Neural cell (in vitro differentiated cells): ENCODE data around the gene VAPA. TPM values are rescaled to one million over a fixed set of nuclear protein-coding genes. Genes with fewer than 3 reads are reported as not detected.

Source experiments
- H2AFZ ChIP-seq: fragments of 200-600, 300-800 bp; sonication (generic), shearing (Covaris generic); 2 replicates; pipeline ENCODE4 v1.6.0; 2014; ENCODE audit warnings: low read depth, mild to moderate bottlenecking, antibody characterized with exemption, low read length, moderate library complexity
- H3F3A ChIP-seq: fragments of 200-600 bp; shearing (Covaris generic); 2 replicates; pipeline ENCODE4 v1.6.1; 2016; ENCODE audit warnings: mild to moderate bottlenecking, moderate library complexity, mixed read lengths, antibody characterized with exemption, low read length; ENCODE audit not compliant: insufficient read depth, poor library complexity, severe bottlenecking
- H3K27ac ChIP-seq: fragments of 200-600, 300-800 bp; sonication (generic), shearing (Covaris generic); 2 replicates; pipeline ENCODE4 v1.5.1; 2014; ENCODE audit warnings: mild to moderate bottlenecking, low read length, moderate library complexity
- H3K27me3 ChIP-seq: fragments of 300-800, 200-600 bp; sonication (generic), shearing (Covaris generic); 2 replicates; pipeline ENCODE4 v1.6.0; 2014; ENCODE audit warnings: mild to moderate bottlenecking, low read depth, low read length, moderate library complexity; ENCODE audit not compliant: insufficient read depth
- H3K36me3 ChIP-seq: fragments of 300-800, 200-600 bp; sonication (generic), shearing (Covaris generic); 2 replicates; pipeline ENCODE4 v1.5.1; 2014; ENCODE audit warnings: mild to moderate bottlenecking, antibody characterized with exemption, low read length, moderate library complexity; ENCODE audit not compliant: insufficient read depth
- H3K4me2 ChIP-seq: fragments of 300-800, 200-600 bp; sonication (generic), shearing (Covaris generic); 2 replicates; pipeline ENCODE4 v1.6.0; 2014; ENCODE audit warnings: mild to moderate bottlenecking, low read length
- H3K4me3 ChIP-seq: fragments of 300-800, 200-600 bp; sonication (generic), shearing (Covaris generic); 2 replicates; pipeline ENCODE4 v1.5.1; 2014; ENCODE audit warnings: mild to moderate bottlenecking, low read length, moderate library complexity
- H3K79me2 ChIP-seq: fragments of 200-600 bp; shearing (Covaris generic); replicated peaks from 2 replicates; pipeline ENCODE4 v1.6.0; 2014; ENCODE audit warnings: mild to moderate bottlenecking, low read length, moderate library complexity; ENCODE audit not compliant: insufficient read depth
- H3K9ac ChIP-seq: fragments of 300-800, 200-600 bp; sonication (generic), shearing (Covaris generic); 2 replicates; pipeline ENCODE4 v1.6.1; 2016; ENCODE audit warnings: mild to moderate bottlenecking, low read length, mixed read lengths
- H3K9me2 ChIP-seq: fragments of 200-600 bp; shearing (Covaris generic); 2 replicates; pipeline ENCODE4 v1.6.1; 2016; ENCODE audit warnings: mild to moderate bottlenecking, low read length, mixed read lengths; ENCODE audit not compliant: insufficient read depth
- H3K9me3 ChIP-seq: fragments of 200-600, 300-800 bp; sonication (generic), shearing (Covaris generic); 2 replicates; pipeline ENCODE4 v1.6.1; 2016; ENCODE audit warnings: mild to moderate bottlenecking, mixed run types, low read length, moderate library complexity, mixed read lengths
- H4K20me1 ChIP-seq: fragments of 200-600 bp; shearing (Covaris generic); 2 replicates; pipeline ENCODE4 v1.6.1; 2016; ENCODE audit warnings: mild to moderate bottlenecking, mixed run types; ENCODE audit not compliant: insufficient read depth
- CTCF ChIP-seq: fragments of 450-650 bp; IDR thresholded peaks from 2 replicates; pipeline ENCODE4 v1.5.1; 2014; ENCODE audit warnings: antibody characterized with exemption, mild to moderate bottlenecking, moderate library complexity; ENCODE audit not compliant: poor library complexity, severe bottlenecking
- EP300 ChIP-seq: fragments of 450-650 bp; conservative IDR thresholded peaks from 2 replicates; pipeline ENCODE4 v1.6.1; 2014; ENCODE audit warnings: antibody characterized with exemption, mild to moderate bottlenecking, moderate library complexity; ENCODE audit not compliant: poor library complexity, severe bottlenecking
- EZH2 ChIP-seq: fragments of 200-600, 300-800 bp; shearing (Covaris generic), sonication (generic); IDR thresholded peaks from 2 replicates; pipeline ENCODE4 v1.6.1; 2014; ENCODE audit warnings: antibody characterized with exemption, low read length, borderline replicate concordance, mild to moderate bottlenecking; ENCODE audit not compliant: insufficient read depth, poor library complexity, severe bottlenecking
- MXI1 ChIP-seq: fragments of 450-650 bp; conservative IDR thresholded peaks from 2 replicates; pipeline ENCODE4 v1.6.1; 2014; ENCODE audit warnings: antibody characterized with exemption, mild to moderate bottlenecking; ENCODE audit not compliant: poor library complexity, severe bottlenecking
- POLR2AphosphoS5 ChIP-seq: IDR thresholded peaks from 2 replicates; pipeline ENCODE4 v1.6.1; 2012
- RAD21 ChIP-seq: fragments of 450-650 bp; conservative IDR thresholded peaks from 2 replicates; pipeline ENCODE4 v1.6.1; 2014; ENCODE audit warnings: antibody characterized with exemption, mild to moderate bottlenecking, moderate library complexity
- SMC3 ChIP-seq: fragments of 450-650 bp; conservative IDR thresholded peaks from 2 replicates; pipeline ENCODE4 v1.6.1; 2014; ENCODE audit warnings: antibody characterized with exemption, mild to moderate bottlenecking, moderate library complexity; ENCODE audit not compliant: poor library complexity
- TAF1 ChIP-seq: IDR thresholded peaks from 2 replicates; pipeline ENCODE4 v1.6.1; 2012; ENCODE audit warnings: low read depth
- polyA plus RNA-seq: library from polyadenylated mRNA; depleted of rRNA; stranded (reverse); fragments of >200 nt; gene quantifications from 2 replicates; pipeline ENCODE4 v1.2.3, GENCODE V29; 2014
- TF ChIP-seq, protein P1 (sequence below): IDR thresholded peaks from 2 replicates; pipeline ENCODE4 v1.6.1; 2012; ENCODE audit warnings: borderline replicate concordance

VAPA gene
- polyA plus RNA-seq, 1 donor from 2014 or later = 317 TPM

DNA sequence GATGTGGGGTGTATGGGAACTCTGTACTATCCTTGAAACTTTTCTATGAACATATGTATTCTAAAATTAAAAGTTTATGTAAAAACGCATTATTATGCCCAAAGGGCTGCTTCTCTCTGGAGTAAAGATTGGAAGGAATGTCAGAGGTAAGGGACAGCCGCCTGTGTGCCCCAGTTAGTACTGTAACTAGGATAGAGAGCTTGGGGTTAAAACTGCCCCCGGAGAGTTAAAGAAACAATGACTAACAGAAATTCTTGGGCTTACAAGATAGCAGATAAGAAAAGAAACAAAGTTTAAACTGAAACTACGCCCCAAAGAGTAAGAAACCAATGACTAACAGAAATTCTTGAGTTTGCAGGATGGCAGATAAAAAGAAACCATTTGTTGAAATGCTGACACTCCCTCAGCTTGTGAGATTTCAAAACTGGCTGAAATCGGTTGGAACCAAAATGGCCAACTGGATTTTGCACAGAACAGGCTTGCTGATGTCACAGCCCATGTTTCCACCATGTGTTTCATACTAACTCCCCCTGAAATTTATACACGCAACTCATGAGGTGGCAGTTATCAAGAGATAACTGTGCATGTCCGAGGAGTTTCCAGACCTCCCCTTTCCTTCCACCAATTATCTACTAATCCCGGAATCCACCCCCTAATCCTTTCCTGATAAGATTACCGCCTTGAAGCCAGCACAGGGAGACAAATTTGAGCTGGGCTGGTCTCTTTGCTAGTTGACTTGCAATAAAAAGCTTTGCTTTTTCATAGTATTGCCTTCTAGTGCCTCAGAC lies 36.8 kb upstream of the VAPA start (continued):
- no peak for TF ChIP-seq CTCF

GRCh38 chr18:9877655-9878014 lies 36.2 kb upstream of the VAPA start:
- Histone ChIP-seq H3K27me3 (no peaks in the 10 kb centered on the region), H4K20me1 (no peaks in the 10 kb centered on the region), H3K4me3 (no peak overlapping the region), H3K9me2 (no peaks in the 10 kb centered on the region), H3K9me3 (no peaks in the 10 kb centered on the region), H3K36me3 (no peaks in the 10 kb centered on the region), H3K4me2 (no peak overlapping the region), H3K27ac (no peak overlapping the region), H3K9ac (no peak overlapping the region), H3K79me2 (no peaks in the 10 kb centered on the region), H2AFZ (no peak overlapping the region), H3F3A (no peaks in the 10 kb centered on the region)
- no peak for TF ChIP-seq EP300
- no peak for TF ChIP-seq RAD21
- no peak for TF ChIP-seq SMC3
- no peak for TF ChIP-seq EZH2
- no peak for TF ChIP-seq POLR2AphosphoS5
- no peak for TF ChIP-seq TAF1
- no peak for TF ChIP-seq CTCF
- TF ChIP-seq, protein P1, sequence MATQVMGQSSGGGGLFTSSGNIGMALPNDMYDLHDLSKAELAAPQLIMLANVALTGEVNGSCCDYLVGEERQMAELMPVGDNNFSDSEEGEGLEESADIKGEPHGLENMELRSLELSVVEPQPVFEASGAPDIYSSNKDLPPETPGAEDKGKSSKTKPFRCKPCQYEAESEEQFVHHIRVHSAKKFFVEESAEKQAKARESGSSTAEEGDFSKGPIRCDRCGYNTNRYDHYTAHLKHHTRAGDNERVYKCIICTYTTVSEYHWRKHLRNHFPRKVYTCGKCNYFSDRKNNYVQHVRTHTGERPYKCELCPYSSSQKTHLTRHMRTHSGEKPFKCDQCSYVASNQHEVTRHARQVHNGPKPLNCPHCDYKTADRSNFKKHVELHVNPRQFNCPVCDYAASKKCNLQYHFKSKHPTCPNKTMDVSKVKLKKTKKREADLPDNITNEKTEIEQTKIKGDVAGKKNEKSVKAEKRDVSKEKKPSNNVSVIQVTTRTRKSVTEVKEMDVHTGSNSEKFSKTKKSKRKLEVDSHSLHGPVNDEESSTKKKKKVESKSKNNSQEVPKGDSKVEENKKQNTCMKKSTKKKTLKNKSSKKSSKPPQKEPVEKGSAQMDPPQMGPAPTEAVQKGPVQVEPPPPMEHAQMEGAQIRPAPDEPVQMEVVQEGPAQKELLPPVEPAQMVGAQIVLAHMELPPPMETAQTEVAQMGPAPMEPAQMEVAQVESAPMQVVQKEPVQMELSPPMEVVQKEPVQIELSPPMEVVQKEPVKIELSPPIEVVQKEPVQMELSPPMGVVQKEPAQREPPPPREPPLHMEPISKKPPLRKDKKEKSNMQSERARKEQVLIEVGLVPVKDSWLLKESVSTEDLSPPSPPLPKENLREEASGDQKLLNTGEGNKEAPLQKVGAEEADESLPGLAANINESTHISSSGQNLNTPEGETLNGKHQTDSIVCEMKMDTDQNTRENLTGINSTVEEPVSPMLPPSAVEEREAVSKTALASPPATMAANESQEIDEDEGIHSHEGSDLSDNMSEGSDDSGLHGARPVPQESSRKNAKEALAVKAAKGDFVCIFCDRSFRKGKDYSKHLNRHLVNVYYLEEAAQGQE = no peak
- TF ChIP-seq MXI1 = no peak
